Vagina (tissue), 2 donors: Measurements from ENCODE around the gene NXPH1.

Source experiments
- POLR2AphosphoS5 ChIP-seq, 2 donors: sonication (generic); formaldehyde crosslinking; IDR thresholded peaks; one replicate each; pipeline ENCODE4 v1.9.0; 2017; ENCODE audit warnings: antibody characterized with exemption in 2 of 2, mild to moderate bottlenecking in 2 of 2, low read depth in 1 of 2; ENCODE audit not compliant: insufficient read depth in 1 of 2
- TF ChIP-seq, protein P1 (sequence below), 3 experiments: fragments of 450-650 bp in 2 of 3; fragments of 200-600 bp in 1 of 3; sonication (generic) in 1 of 3; IDR thresholded peaks; one replicate each; pipeline ENCODE4 v1.5.1; 2017 to 2019; ENCODE audit warnings: antibody characterized with exemption in 3 of 3, mild to moderate bottlenecking in 2 of 3, moderate library complexity in 2 of 3

- TF ChIP-seq POLR2AphosphoS5 (IDR thresholded peaks at IDR 0.05; ENCODE audit: insufficient read depth in 1 of 2, low read depth in 1 of 2), result no peak
- TF ChIP-seq, protein P1, sequence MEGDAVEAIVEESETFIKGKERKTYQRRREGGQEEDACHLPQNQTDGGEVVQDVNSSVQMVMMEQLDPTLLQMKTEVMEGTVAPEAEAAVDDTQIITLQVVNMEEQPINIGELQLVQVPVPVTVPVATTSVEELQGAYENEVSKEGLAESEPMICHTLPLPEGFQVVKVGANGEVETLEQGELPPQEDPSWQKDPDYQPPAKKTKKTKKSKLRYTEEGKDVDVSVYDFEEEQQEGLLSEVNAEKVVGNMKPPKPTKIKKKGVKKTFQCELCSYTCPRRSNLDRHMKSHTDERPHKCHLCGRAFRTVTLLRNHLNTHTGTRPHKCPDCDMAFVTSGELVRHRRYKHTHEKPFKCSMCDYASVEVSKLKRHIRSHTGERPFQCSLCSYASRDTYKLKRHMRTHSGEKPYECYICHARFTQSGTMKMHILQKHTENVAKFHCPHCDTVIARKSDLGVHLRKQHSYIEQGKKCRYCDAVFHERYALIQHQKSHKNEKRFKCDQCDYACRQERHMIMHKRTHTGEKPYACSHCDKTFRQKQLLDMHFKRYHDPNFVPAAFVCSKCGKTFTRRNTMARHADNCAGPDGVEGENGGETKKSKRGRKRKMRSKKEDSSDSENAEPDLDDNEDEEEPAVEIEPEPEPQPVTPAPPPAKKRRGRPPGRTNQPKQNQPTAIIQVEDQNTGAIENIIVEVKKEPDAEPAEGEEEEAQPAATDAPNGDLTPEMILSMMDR (IDR thresholded peaks at IDR 0.05), result no peak
These were observed 207.3 kb downstream of the NXPH1 start for GRCh38 chr7:8640671-8641070.
